Spleen (tissue), 11 donors: Measurements from ENCODE around the gene MCC. TPM values are rescaled to one million over a fixed set of nuclear protein-coding genes. Genes with fewer than 3 reads are reported as not detected.
A peak's percentile ranks its signal among the peaks of the same experiment; 100 is the strongest.

Source experiments
- DNase-seq: peaks from one replicate; pipeline ENCODE4 v3.0.0-alpha.2; 2020
- H3K27ac ChIP-seq, 8 donors: fragments of 200-600 bp; sonication (generic) in 7 of 8; 1 replicate in 4 of 8; 2 replicates in 4 of 8; pipeline versions ENCODE4 v1.5.0 to v1.8.0; 2016 to 2021; ENCODE audit warnings: inconsistent platforms in 4 of 8, mild to moderate bottlenecking in 4 of 8, moderate library complexity in 1 of 8
- H3K27me3 ChIP-seq, 7 donors: fragments of 200-600 bp; sonication (generic) in 6 of 7; replicated peaks in 1 of 7; 1 replicate in 4 of 7; 2 replicates in 3 of 7; pipeline versions ENCODE4 v1.5.0 to v1.8.0; 2016 to 2021; ENCODE audit warnings: inconsistent platforms in 3 of 7, mild to moderate bottlenecking in 1 of 7
- H3K36me3 ChIP-seq, 6 donors: fragments of 200-600 bp; sonication (generic) in 5 of 6; 1 replicate in 4 of 6; 2 replicates in 2 of 6; pipeline versions ENCODE4 v1.5.0 to v1.8.0; 2016 to 2021; ENCODE audit warnings: inconsistent platforms in 2 of 6
- H3K4me1 ChIP-seq, 6 donors: fragments of 200-600 bp; sonication (generic) in 5 of 6; 1 replicate in 3 of 6; 2 replicates in 3 of 6; pipeline versions ENCODE4 v1.5.0 to v1.8.0; 2016 to 2021; ENCODE audit warnings: inconsistent platforms in 3 of 6
- H3K4me3 ChIP-seq, 8 donors: fragments of 200-600 bp; sonication (generic) in 7 of 8; 1 replicate in 4 of 8; 2 replicates in 4 of 8; pipeline versions ENCODE4 v1.5.0 to v1.8.0; 2016 to 2021; ENCODE audit warnings: inconsistent platforms in 4 of 8, mild to moderate bottlenecking in 4 of 8, moderate library complexity in 2 of 8
- H3K9me3 ChIP-seq, 8 donors: fragments of 200-600 bp; sonication (generic) in 7 of 8; 1 replicate in 4 of 8; 2 replicates in 4 of 8; pipeline versions ENCODE4 v1.5.0 to v1.8.0; 2016 to 2021; ENCODE audit warnings: inconsistent platforms in 4 of 8
- POLR2A ChIP-seq, 3 donors: fragments of 450-650 bp; IDR thresholded peaks; one replicate each; pipeline ENCODE4 v1.5.1; 2017; ENCODE audit warnings: antibody characterized with exemption in 3 of 3, mild to moderate bottlenecking in 1 of 3
- POLR2AphosphoS5 ChIP-seq, 3 donors: sonication (generic); formaldehyde crosslinking; IDR thresholded peaks; one replicate each; pipeline ENCODE4 v1.5.1; 2017; ENCODE audit warnings: antibody characterized with exemption in 3 of 3
- WGBS, 5 donors: extraction: QIAGEN DNeasy Blood & Tissue Kit in 3 of 5; methylation state at CpG; one replicate each; pipeline versions ENCODE4 v1.1.5 to v1.1.7; 2013 to 2018; 5-methylcytosine and 5-hydroxymethylcytosine counted together
- intact Hi-C: fragments of 100-400 bp; cut with DNase I; formaldehyde crosslinking; loops from one replicate; pipeline ENCODE4 v1.15.0; 2023; ENCODE audit warnings: low total_unique reads
- polyA plus RNA-seq, 3 donors: library from polyadenylated mRNA; stranded (reverse); fragments of 200-250 nt; gene quantifications; one replicate each; pipeline ENCODE4 v1.2.1, GENCODE V29; 2013
- total RNA-seq, 7 donors: library from RNA; depleted of rRNA in 3 of 7; stranded (reverse); fragments of >200 nt in 3 of 7; fragmentation: NEBNext Ultra II Directional in 4 of 7; extraction: Animal tissue kit (Norgen Biotek cat#: 25700) in 4 of 7; gene quantifications; one replicate each; pipeline versions ENCODE4 v1.1.0 to v1.2.1, GENCODE V29; 2016 to 2021
- TF ChIP-seq, protein P1 (sequence below), 11 experiments: fragments of 200-600 bp in 7 of 11; fragments of 450-650 bp in 4 of 11; sonication (generic) in 4 of 11; IDR thresholded peaks in 8 of 11; conservative IDR thresholded peaks in 3 of 11; 1 replicate in 7 of 11; 2 replicates in 4 of 11; pipeline versions ENCODE4 v1.4.0 to v1.8.0; 2016 to 2021; ENCODE audit warnings: antibody characterized with exemption in 11 of 11, inconsistent platforms in 4 of 11, mild to moderate bottlenecking in 1 of 11
- donor health status: healthy with polysubstance abuse.
- donor health status: DM: no; HTN: no; CAD: no; lungs with moderate emphysema.
- donor health status: DM: no; HTN: no; CAD: no.
- donor health status: Bipolar disorder and iron deficiency.
- donor health status: healthy.
- donor health status: DM: no; HTN: no; CAD: no.
- donor health status: DM: yes; HTN: yes; CAD: no.

MCC gene
- total and polyA plus RNA-seq, 10 donors = 1.3 to 32.8 (median 15.8) TPM

DNA sequence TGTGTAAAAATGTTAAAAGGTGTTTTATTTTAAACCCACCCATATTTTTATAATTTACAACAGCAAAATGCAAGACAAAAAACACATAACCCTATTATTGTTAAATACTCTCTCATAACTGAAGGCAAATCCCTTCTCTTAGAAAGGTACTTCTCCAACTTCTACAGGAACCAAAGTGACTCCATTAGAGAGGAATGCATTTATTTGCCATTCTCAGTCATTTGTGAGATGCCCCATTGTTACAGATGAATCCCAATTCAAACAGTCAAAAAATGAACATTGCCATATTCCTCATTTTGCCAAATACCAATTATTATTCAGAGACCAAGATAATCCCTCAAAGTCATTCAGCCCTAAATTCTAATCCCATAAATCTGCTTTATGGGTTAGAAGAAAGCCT, 229.2 kb downstream of the MCC start:
- Histone ChIP-seq H3K9me3 (no peaks in the 10 kb centered on the region), H3K4me3 (no peak overlapping the region), H3K27ac (no peak overlapping the region), H3K36me3 (no peaks in the 10 kb centered on the region), H3K4me1 (no peaks in the 10 kb centered on the region), H3K27me3 (no peaks in the 10 kb centered on the region)
- intact Hi-C loops = no loop called here
- DNase-seq = no peak
- TF ChIP-seq POLR2A (IDR thresholded peaks at IDR 0.05) (no peak), POLR2AphosphoS5 (IDR thresholded peaks at IDR 0.05) (no peak)
- TF ChIP-seq, protein P1, sequence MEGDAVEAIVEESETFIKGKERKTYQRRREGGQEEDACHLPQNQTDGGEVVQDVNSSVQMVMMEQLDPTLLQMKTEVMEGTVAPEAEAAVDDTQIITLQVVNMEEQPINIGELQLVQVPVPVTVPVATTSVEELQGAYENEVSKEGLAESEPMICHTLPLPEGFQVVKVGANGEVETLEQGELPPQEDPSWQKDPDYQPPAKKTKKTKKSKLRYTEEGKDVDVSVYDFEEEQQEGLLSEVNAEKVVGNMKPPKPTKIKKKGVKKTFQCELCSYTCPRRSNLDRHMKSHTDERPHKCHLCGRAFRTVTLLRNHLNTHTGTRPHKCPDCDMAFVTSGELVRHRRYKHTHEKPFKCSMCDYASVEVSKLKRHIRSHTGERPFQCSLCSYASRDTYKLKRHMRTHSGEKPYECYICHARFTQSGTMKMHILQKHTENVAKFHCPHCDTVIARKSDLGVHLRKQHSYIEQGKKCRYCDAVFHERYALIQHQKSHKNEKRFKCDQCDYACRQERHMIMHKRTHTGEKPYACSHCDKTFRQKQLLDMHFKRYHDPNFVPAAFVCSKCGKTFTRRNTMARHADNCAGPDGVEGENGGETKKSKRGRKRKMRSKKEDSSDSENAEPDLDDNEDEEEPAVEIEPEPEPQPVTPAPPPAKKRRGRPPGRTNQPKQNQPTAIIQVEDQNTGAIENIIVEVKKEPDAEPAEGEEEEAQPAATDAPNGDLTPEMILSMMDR (IDR thresholded peaks at IDR 0.05 in 8 of 11, conservative IDR thresholded peaks at IDR 0.05 in 3 of 11) = no peak

- Histone ChIP-seq H3K4me3 (no peak overlapping the region), H3K27ac (no peak overlapping the region), H3K4me1 (no peaks in the 10 kb centered on the region), H3K36me3 (no peaks in the 10 kb centered on the region), H3K9me3 (no peaks in the 10 kb centered on the region), H3K27me3 (no peaks in the 10 kb centered on the region)
- TF ChIP-seq POLR2AphosphoS5 (IDR thresholded peaks at IDR 0.05) (no peak), POLR2A (IDR thresholded peaks at IDR 0.05) (no peak)
- TF ChIP-seq, protein P1 (IDR thresholded peaks at IDR 0.05 in 8 of 11, conservative IDR thresholded peaks at IDR 0.05 in 3 of 11) = no peak
- DNase-seq = no peak
- WGBS, 5 donors = 78 to 89% (median 85%) methylated on average over 7 of the region's 7 CpGs
- intact Hi-C loops = no loop called here
Measured at GRCh38 chr5:113257545-113257944, 230.7 kb downstream of the MCC start.

DNA sequence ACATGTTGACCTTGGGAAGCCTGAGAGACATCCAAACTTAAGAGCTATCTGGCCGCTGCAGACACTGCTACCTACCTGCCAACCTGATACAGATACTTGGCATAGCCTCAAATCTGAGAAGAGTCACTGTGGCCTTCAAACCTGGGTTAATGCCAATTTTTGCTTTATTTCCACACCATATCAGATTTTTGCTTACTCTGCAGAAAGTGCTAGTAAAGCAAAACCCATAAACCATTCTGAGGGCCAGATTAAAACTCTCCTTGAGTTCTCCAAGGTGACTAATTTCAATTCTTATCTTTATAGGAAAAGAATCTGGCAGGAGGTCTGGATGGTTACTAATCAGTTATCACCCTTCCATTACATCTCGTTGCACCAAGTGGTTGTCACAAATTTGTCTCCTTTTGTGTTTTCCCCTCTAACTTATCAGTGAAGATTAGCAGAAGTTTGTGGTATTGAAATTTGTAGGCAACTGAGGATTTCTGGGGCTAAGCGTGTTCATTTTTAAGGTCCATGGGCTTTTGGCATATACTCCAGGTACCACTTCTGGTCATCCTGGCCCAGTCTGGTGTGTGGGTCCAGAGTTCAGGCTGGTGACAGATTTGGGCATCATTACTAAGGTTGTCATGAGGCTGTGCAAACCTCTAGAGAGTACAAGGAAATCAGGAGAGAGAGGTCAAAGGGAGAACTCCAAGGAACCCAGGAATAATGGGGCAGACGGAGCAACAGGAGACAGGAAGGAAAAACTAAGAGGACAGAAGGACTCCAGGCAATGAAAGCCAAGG, 231.4 kb downstream of the MCC start:
- DNase-seq = no peak
- Histone ChIP-seq H3K4me1 (no peaks in the 10 kb centered on the region), H3K27ac (no peak overlapping the region), H3K27me3 (no peaks in the 10 kb centered on the region), H3K4me3 (no peak overlapping the region), H3K9me3 (no peaks in the 10 kb centered on the region), H3K36me3 (no peaks in the 10 kb centered on the region)
- TF ChIP-seq POLR2A (IDR thresholded peaks at IDR 0.05) (no peak), POLR2AphosphoS5 (IDR thresholded peaks at IDR 0.05) (no peak)
- intact Hi-C loops = no loop called here
- WGBS, 5 donors = 65 to 82% (median 76%) methylated on average over 4 of the region's 4 CpGs

DNA sequence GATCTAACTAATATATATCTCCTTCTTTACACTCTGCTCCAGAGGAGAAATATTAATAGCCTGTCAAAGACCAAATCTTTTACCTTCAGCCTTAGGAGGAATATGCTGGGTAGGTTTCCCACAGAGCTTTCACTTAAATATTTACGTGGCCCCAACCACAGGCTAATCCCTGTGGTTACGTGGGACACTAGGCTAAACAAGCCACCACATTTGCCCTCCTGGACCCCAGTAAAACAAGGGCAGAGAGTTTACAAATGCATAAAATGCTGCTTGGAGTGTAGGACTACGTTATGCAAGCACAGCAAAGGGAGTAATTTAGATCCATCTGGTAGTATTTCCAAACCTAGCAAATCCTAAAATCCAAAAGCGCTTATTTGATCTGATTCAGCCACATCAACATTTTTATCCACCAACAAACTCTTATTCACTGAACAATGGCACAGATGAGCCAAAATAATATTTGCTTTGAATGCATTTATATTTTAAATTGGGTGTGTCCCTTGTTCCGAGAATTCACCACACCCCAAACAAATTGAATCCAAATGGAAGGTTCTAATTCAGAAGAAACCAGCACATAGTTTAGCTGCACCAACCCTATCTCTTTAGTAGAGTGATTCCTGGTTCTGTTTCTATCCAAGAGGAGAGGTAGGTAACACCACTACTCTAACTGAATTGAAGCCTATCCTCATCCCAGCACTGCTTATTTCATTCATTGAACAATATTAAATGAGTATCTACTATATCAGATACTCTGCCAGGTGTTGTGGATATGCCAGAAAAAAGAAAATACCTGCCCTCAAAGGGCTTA, 232.5 kb downstream of the MCC start:
- TF ChIP-seq POLR2A (IDR thresholded peaks at IDR 0.05) = no peak
- TF ChIP-seq POLR2AphosphoS5 (IDR thresholded peaks at IDR 0.05) = no peak
- TF ChIP-seq, protein P1 (IDR thresholded peaks at IDR 0.05 in 8 of 11, conservative IDR thresholded peaks at IDR 0.05 in 3 of 11) = no peak
- no peak for DNase-seq
- intact Hi-C loops = no loop called here
- peak overlapping the region in 1 of 8 donors; percentile 46 for H3K27ac ChIP-seq
- H3K4me3 ChIP-seq = no peak overlapping the region
- WGBS, 5 donors = 70 to 84% (median 79%) methylated on average over 5 of the region's 5 CpGs
- no peaks in the 10 kb centered on the region for H3K27me3 ChIP-seq
- H3K4me1 ChIP-seq = peaks cover 0 to 3% (median under 1%) of the 10 kb centered on the region in 6 donors
- H3K9me3 ChIP-seq = no peaks in the 10 kb centered on the region
- no peaks in the 10 kb centered on the region for H3K36me3 ChIP-seq
